CD4-positive, alpha-beta memory T cell (primary cell): Measurements from ENCODE around the gene SMCR8. TPM values are rescaled to one million over a fixed set of nuclear protein-coding genes. Genes with fewer than 3 reads are reported as not detected.
A peak's percentile ranks its signal among the peaks of the same experiment; 100 is the strongest.

Source experiments
- CTCF ChIA-PET: fragments of 350-600 bp; sonication (Branson Sonifier 250); formaldehyde crosslinking; loops from one replicate; lab custom pipeline; 2021; ENCODE audit warnings: inconsistent platforms; ENCODE audit not compliant: partially characterized antibody; lab: Charles Lee
- POLR2A ChIA-PET: fragments of 350-600 bp; sonication (Branson Sonifier 250); formaldehyde crosslinking; loops from one replicate; lab custom pipeline; 2021; ENCODE audit not compliant: partially characterized antibody; lab: Charles Lee
- DNase-seq, 5 donors: peaks; one replicate each; pipeline versions ENCODE4 v3.0.0 to v3.0.0-alpha.2; 2020 to 2022; ENCODE audit warnings: mixed read lengths in 1 of 5
- H3K27ac ChIP-seq: one replicate; pipeline ENCODE4 v1.7.0; 2013; ENCODE audit warnings: low read depth, low read length
- H3K27me3 ChIP-seq: 2 replicates; pipeline ENCODE4 v1.7.0; 2013; ENCODE audit warnings: mild to moderate bottlenecking, low read length, moderate library complexity; ENCODE audit not compliant: insufficient read depth
- H3K36me3 ChIP-seq: 2 replicates; pipeline ENCODE4 v1.7.0; 2013; ENCODE audit warnings: mild to moderate bottlenecking, low read length, moderate library complexity; ENCODE audit not compliant: insufficient read depth
- H3K4me1 ChIP-seq: 2 replicates; pipeline ENCODE4 v1.7.0; 2013; ENCODE audit warnings: mild to moderate bottlenecking, low read length, moderate library complexity; ENCODE audit not compliant: insufficient read depth
- H3K4me3 ChIP-seq, 2 donors: one replicate each; pipeline ENCODE4 v1.7.0; 2013; ENCODE audit warnings: low read length in 2 of 2, mild to moderate bottlenecking in 1 of 2
- H3K9me3 ChIP-seq, 2 donors: one replicate each; pipeline ENCODE4 v1.7.0; 2013; ENCODE audit warnings: low read length in 2 of 2, control low read depth in 1 of 2; ENCODE audit not compliant: control insufficient read depth in 1 of 2
- H3K27ac Mint-ChIP-seq, 7 donors: one replicate each; pipeline ENCODE4 v1.8.0; 2020 to 2021; ENCODE audit warnings: mixed read lengths in 7 of 7, mild to moderate bottlenecking in 6 of 7, inconsistent platforms in 3 of 7, moderate library complexity in 3 of 7
- H3K27me3 Mint-ChIP-seq, 2 donors: one replicate each; pipeline ENCODE4 v1.8.0; 2020 to 2021; ENCODE audit warnings: mixed read lengths in 2 of 2
- H3K36me3 Mint-ChIP-seq, 2 donors: one replicate each; pipeline ENCODE4 v1.8.0; 2020 to 2021; ENCODE audit warnings: mixed read lengths in 2 of 2, inconsistent platforms in 1 of 2, mild to moderate bottlenecking in 1 of 2
- H3K4me1 Mint-ChIP-seq, 4 donors: one replicate each; pipeline ENCODE4 v1.8.0; 2020 to 2021; ENCODE audit warnings: mixed read lengths in 4 of 4, mild to moderate bottlenecking in 1 of 4
- H3K4me3 Mint-ChIP-seq, 8 donors: one replicate each; pipeline ENCODE4 v1.8.0; 2020 to 2021; ENCODE audit warnings: mixed read lengths in 8 of 8, mild to moderate bottlenecking in 7 of 8, moderate library complexity in 6 of 8, inconsistent platforms in 3 of 8
- H3K9me3 Mint-ChIP-seq, 8 donors: one replicate each; pipeline ENCODE4 v1.8.0; 2020 to 2021; ENCODE audit warnings: mixed read lengths in 8 of 8, mild to moderate bottlenecking in 5 of 8, inconsistent platforms in 3 of 8, moderate library complexity in 1 of 8
- intact Hi-C: fragments of 100-400 bp; cut with micrococcal nuclease; formaldehyde crosslinking; loops from one replicate; pipeline ENCODE4 v1.15.1; 2023
- polyA plus RNA-seq, 2 donors: library from polyadenylated mRNA; unstranded; fragments of 300-500 nt; fragmentation: Illumina TruSeq; gene quantifications; one replicate each; pipeline ENCODE4 v1.2.3, GENCODE V29; 2021
- total RNA-seq, 2 experiments: library from RNA; stranded (reverse); gene quantifications; one replicate each; pipeline ENCODE4 v1.2.3, GENCODE V29; 2021

Gene SMCR8, protein sequence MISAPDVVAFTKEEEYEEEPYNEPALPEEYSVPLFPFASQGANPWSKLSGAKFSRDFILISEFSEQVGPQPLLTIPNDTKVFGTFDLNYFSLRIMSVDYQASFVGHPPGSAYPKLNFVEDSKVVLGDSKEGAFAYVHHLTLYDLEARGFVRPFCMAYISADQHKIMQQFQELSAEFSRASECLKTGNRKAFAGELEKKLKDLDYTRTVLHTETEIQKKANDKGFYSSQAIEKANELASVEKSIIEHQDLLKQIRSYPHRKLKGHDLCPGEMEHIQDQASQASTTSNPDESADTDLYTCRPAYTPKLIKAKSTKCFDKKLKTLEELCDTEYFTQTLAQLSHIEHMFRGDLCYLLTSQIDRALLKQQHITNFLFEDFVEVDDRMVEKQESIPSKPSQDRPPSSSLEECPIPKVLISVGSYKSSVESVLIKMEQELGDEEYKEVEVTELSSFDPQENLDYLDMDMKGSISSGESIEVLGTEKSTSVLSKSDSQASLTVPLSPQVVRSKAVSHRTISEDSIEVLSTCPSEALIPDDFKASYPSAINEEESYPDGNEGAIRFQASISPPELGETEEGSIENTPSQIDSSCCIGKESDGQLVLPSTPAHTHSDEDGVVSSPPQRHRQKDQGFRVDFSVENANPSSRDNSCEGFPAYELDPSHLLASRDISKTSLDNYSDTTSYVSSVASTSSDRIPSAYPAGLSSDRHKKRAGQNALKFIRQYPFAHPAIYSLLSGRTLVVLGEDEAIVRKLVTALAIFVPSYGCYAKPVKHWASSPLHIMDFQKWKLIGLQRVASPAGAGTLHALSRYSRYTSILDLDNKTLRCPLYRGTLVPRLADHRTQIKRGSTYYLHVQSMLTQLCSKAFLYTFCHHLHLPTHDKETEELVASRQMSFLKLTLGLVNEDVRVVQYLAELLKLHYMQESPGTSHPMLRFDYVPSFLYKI
- total RNA-seq = 10 to 100 TPM; 49.7 to 51.3 TPM
- 1 to 10 TPM in 1 of 2 donors, under 1 TPM in 1; 0.47 to 5.2 TPM for polyA plus RNA-seq

DNA sequence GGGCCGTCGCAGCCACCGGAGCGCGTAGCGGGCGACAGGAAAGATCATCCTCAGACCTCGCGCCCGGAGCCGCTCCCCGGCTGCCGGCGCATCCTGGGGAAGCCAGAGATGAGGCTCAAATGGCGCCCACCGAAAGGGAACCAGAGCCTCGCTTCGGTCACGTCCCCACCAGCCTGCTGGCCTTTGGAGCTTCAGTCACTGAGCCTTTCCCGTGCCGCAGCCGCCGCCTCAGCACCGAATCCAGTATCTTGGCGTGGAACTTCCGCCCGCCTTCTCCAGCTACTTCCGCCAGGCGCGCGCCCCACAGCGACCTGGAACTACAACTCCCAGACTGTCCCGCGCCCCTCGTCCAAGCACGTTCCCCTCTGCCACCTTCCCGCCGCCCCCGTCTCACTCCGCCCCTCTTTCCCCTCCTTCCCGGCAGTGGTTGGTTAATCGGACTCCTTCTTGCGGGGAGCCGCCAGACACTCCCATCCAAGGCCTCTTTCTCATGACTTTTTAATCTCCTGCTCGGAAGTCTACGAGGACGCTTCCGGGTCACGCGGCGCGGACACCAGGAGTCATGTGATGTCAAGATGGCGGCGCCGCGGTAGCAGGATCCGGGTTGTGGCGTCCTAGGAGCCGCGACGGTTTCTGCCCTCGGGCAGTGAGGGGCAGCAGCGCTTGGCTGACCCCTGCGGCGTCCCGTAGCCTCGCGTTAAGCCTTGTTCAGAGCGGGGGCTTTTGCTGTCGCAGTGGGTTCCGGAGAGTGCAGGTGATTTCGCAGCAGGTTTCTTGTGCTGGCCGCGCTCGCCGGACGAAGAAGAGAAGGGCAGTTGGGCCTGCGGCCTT is at the start of gene SMCR8, which contains the start of gene TOP3A:
TSS of gene SMCR8 (plus strand) at position 563 of the 831 bp plus-strand sequence. CDS start 497 bp downstream, outside the sequence.
TSS of gene TOP3A (minus strand) at position 264 of the 831 bp plus-strand sequence. CDS start at position 48, 216 bp downstream.
- H3K4me3 ChIP-seq = peak within 1 kb of the TSS; percentile 96 to 97
- intact Hi-C loops = loop anchor here (1.0 kb wide), 4 partner anchors 48 to 132 kb away; partner anchors contain the start of genes ALKBH5, LLGL1, MIEF2 and SHMT1

GRCh38 chr17:18267366-18267765 is 47.7 kb upstream of the SMCR8 start:
- no peaks in the 10 kb centered on the region for H3K27me3 ChIP-seq
- CTCF ChIA-PET = interaction anchor here (1.5 kb wide), 1 partner anchor 19 kb away, joined by 8 read pairs; no protein-coding TSS in a partner anchor
- peaks cover 0 to 1% (median 0%) of the 10 kb centered on the region in 8 donors for H3K9me3 Mint-ChIP-seq
- H3K9me3 ChIP-seq = no peaks in the 10 kb centered on the region
- H3K4me1 ChIP-seq = peaks cover 3% of the 10 kb centered on the region
- no peak overlapping the region for H3K27ac ChIP-seq
- intact Hi-C loops = no loop called here
- no peak overlapping the region for H3K4me3 Mint-ChIP-seq
- no peak overlapping the region for H3K27ac Mint-ChIP-seq
- no peak overlapping the region for H3K4me3 ChIP-seq
- DNase-seq = no peak
- peaks cover 21% of the 10 kb centered on the region for H3K36me3 ChIP-seq
- POLR2A ChIA-PET = no interaction called here
- peaks cover 1 to 11% (median 8%) of the 10 kb centered on the region in 4 donors for H3K4me1 Mint-ChIP-seq
- no peaks in the 10 kb centered on the region for H3K27me3 Mint-ChIP-seq
- H3K36me3 Mint-ChIP-seq = peaks cover 4 to 7% of the 10 kb centered on the region in 2 donors

More for the DNA sequence above, at the start of gene SMCR8, which contains the start of gene TOP3A:
- H3K4me3 Mint-ChIP-seq = peak within 1 kb of the TSS; percentile 92 to 98 (median 96)
- peak; percentile 96 to 100 (median 98) for DNase-seq
- Histone ChIP-seq H3K27ac (peak within 1 kb of the TSS; percentile 93), H3K9me3 (no peaks in the 10 kb centered on the region), H3K27me3 (no peaks in the 10 kb centered on the region), H3K4me1 (peaks cover 75% of the 10 kb centered on the region), H3K36me3 (peaks cover 36% of the 10 kb centered on the region)
- H3K9me3 Mint-ChIP-seq = no peaks in the 10 kb centered on the region
- no peaks in the 10 kb centered on the region for H3K27me3 Mint-ChIP-seq
- peaks cover 53 to 92% (median 74%) of the 10 kb centered on the region in 4 donors for H3K4me1 Mint-ChIP-seq
- POLR2A ChIA-PET = interaction anchor here (0.7 to 3.8 kb wide), 8 partner anchors 8 to 133 kb away, joined by 3 to 31 read pairs (median 4); partner anchors contain the start of genes ALKBH5, FLII, MIEF2 and SHMT1
- peak within 1 kb of the TSS; percentile 92 to 99 (median 98) for H3K27ac Mint-ChIP-seq
- CTCF ChIA-PET = no interaction called here
- H3K36me3 Mint-ChIP-seq = peaks cover 22 to 55% of the 10 kb centered on the region in 2 donors

- H3K27ac ChIP-seq = no peak overlapping the region
- ChIA-PET POLR2A (interaction anchor here (0.7 to 0.8 kb wide), 2 partner anchors 44 to 95 kb away, joined by 3 read pairs; partner anchors contain the start of gene SHMT1), CTCF (interaction anchor here (1.5 kb wide), 1 partner anchor 20 kb away, joined by 8 read pairs; no protein-coding TSS in a partner anchor)
- Mint-ChIP-seq H3K9me3 (peaks cover 0 to 1% (median 0%) of the 10 kb centered on the region in 8 donors), H3K27ac (peak overlapping the region in 2 of 7 donors; percentile 35 to 52), H3K4me3 (peak overlapping the region in 1 of 8 donors; percentile 17), H3K27me3 (no peaks in the 10 kb centered on the region), H3K4me1 (peaks cover 1 to 11% (median 6%) of the 10 kb centered on the region in 4 donors), H3K36me3 (peaks cover 3 to 5% of the 10 kb centered on the region in 2 donors)
- intact Hi-C loops = no loop called here
- H3K9me3 ChIP-seq = no peaks in the 10 kb centered on the region
- DNase-seq = no peak
- no peak overlapping the region for H3K4me3 ChIP-seq
- no peaks in the 10 kb centered on the region for H3K4me1 ChIP-seq
- H3K27me3 ChIP-seq = no peaks in the 10 kb centered on the region
- H3K36me3 ChIP-seq = peaks cover 19% of the 10 kb centered on the region
Measured at GRCh38 chr17:18267927-18268711, 47.0 kb upstream of the SMCR8 start.

GRCh38 chr17:18270046-18270931 is 44.8 kb upstream of the SMCR8 start:
- Histone ChIP-seq H3K27me3 (no peaks in the 10 kb centered on the region), H3K4me3 (no peak overlapping the region), H3K4me1 (no peaks in the 10 kb centered on the region), H3K27ac (no peak overlapping the region), H3K36me3 (no peaks in the 10 kb centered on the region), H3K9me3 (no peaks in the 10 kb centered on the region)
- Mint-ChIP-seq H3K9me3 (peaks cover 0 to 1% (median 0%) of the 10 kb centered on the region in 8 donors), H3K4me3 (no peak overlapping the region), H3K36me3 (peaks cover 0 to 4% of the 10 kb centered on the region in 2 donors), H3K4me1 (peaks cover 1 to 11% (median 6%) of the 10 kb centered on the region in 4 donors), H3K27ac (peak overlapping the region in 2 of 7 donors; percentile 24 to 35), H3K27me3 (no peaks in the 10 kb centered on the region)
- no peak for DNase-seq
- ChIA-PET POLR2A (interaction anchor here (1.1 kb wide), 1 partner anchor 93 kb away, joined by 3 read pairs; the partner anchor contains the start of gene SHMT1), CTCF (no interaction called here)
- intact Hi-C loops = no loop called here

DNA sequence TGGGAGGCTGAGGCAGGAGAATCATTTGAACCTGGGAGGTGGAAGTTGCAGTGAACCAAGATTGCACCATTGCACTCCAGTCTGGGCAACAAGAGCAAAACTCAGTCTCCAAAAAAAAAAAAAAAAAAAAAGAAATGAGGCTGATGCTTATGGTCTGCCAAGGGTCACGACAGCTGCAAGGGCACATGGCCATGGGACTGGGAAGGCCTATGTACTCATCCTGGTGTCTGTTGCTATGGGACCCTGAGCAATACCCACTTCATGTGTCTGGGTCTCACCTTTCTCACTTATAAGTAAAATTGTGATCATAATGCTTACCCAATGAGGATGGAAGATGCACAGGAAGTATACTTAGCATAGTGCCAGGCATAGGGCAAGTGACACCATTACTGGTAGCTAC is 38.0 kb upstream of the SMCR8 start:
- Mint-ChIP-seq H3K4me3 (no peak overlapping the region), H3K27ac (no peak overlapping the region), H3K9me3 (no peaks in the 10 kb centered on the region), H3K36me3 (peaks cover 12 to 42% of the 10 kb centered on the region in 2 donors), H3K4me1 (no peaks in the 10 kb centered on the region), H3K27me3 (no peaks in the 10 kb centered on the region)
- intact Hi-C loops = no loop called here
- ChIA-PET CTCF (no interaction called here), POLR2A (no interaction called here)
- H3K4me3 ChIP-seq = no peak overlapping the region
- DNase-seq = no peak
- H3K4me1 ChIP-seq = no peaks in the 10 kb centered on the region
- H3K27ac ChIP-seq = no peak overlapping the region
- peaks cover 47% of the 10 kb centered on the region for H3K36me3 ChIP-seq
- no peaks in the 10 kb centered on the region for H3K9me3 ChIP-seq
- H3K27me3 ChIP-seq = no peaks in the 10 kb centered on the region
